ENCODE results near the gene FKBP10.
A peak's percentile ranks its signal among the peaks of the same experiment; 100 is the strongest.
"Not testable (repeated sequence)": the region's sequence is repeated elsewhere in the genome, so short reads cannot be mapped to it uniquely, and the experiment has no call there.

The FKBP10 gene

GRCh38 chr17:41811549-41812380, 1.0 kb upstream of the FKBP10 start, which contains the start of gene P3H4:
Gene P3H4 (minus strand): TSS chr17:41811949. CDS start chr17:41811915, 34 bp downstream.
- peak; percentile 72 for DNase-seq

DNA sequence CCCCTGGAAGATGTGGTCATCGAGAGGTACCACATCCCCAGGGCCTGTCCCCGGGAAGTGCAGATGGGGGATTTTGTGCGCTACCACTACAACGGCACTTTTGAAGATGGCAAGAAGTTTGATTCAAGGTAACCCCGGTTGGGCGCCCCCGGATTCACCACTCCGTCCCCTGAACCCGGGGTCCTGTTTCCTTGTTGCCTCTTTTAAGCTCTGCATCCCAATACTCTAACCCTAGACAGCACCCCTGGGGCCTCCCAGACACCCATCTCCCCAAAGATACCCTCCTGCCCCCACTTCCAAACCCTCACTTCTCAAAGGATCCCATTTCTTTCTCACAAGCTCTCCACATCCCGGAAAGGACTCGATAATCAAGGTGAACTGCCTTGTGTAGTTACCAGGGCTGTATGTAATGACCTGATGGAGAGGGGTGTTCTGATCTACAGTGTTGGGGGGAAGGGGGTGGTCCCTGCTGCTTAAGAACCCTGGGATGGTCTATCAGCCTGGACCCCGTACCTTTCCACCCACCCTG, 412 bp downstream of the FKBP10 start:
- no peak for DNase-seq

DNA sequence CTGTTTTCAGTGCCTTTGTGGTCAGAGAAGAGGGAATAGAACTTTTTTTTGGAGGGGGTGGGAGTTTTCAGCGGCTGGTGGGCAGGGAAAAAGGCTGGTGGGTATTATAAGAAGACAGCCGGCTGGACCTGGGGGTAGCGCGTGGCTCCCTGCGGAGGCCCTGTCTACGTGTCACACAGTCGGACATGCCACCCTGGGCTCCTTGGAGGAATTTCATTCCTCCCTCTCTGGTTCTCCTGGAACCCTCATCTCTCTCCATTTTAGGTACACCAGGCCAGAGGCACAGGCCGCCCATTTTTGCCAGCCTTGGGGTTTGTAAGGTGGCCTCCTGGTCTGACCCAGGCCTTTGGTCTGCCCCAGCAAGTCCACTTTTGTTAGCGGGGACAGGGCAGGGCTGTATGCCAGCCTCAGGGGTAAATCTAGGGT, 908 bp downstream of the FKBP10 start:
- no peak for DNase-seq

- DNase-seq: no peak
These were observed 1.4 kb downstream of the FKBP10 start for GRCh38 chr17:41814195-41814594.

DNA sequence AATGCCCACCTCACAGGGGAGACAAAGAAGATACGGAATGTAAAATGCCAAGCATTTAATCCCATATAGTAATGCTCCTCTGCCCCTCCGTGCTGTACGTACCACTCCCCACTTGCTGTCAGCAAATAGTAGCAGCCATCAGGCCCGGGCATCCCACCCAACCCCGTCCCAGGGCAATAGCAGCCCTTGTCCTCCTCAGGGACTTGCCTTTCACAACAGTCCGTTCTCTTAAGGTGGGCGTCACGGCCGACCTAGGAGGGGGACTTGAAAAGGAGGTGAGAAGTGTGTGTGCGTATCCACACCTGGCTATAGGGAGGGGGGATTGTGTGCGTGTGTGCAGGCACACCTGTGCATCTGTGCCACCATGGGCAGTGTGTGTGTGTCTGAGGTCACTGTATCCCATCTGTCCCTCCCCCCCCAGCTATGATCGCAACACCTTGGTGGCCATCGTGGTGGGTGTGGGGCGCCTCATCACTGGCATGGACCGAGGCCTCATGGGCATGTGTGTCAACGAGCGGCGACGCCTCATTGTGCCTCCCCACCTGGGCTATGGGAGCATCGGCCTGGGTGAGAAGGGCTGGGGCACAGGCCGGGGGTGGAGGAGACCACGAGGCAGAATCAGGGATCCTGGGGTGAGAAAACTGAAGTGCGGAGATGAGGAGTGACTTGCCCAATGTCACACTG, 4.0 kb downstream of the FKBP10 start:
- DNase-seq: no peak

DNA sequence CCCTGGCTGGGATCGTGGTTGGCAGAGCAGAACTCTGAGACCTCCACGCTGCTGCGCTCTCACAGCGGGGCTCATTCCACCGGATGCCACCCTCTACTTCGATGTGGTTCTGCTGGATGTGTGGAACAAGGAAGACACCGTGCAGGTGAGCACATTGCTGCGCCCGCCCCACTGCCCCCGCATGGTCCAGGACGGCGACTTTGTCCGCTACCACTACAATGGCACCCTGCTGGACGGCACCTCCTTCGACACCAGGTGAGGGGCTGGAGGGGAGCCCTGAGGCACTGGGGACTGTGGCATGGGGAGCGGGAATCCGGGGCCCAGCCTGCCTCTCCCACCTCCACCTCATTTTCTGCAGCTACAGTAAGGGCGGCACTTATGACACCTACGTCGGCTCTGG, 5.2 kb downstream of the FKBP10 start:
- no peak for DNase-seq

- DNase-seq: no peak
These were observed 9.0 kb downstream of the FKBP10 start for GRCh38 chr17:41821776-41822175.

GRCh38 chr17:41822216-41823140, 9.7 kb downstream of the FKBP10 start:
- no peak for DNase-seq

DNA sequence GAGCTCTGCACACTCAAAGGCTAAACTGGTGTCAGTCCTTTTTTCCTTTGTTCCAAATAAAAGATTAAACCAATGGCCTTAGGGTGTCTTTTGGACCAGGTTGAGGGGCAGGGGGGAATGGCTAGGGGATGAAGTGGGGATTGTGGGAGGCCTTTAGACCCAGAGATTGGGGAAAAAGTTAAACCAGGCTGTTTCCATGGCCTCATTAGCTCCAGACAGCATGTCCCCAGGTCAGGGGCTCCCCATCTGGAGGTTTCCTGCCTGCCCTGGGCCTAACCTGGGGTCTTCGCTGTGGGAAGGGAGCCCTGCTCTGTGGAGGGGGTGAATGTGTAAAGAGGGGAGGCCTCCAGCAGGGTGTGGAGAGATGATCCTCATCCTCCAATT, 10.3 kb downstream of the FKBP10 start:
- no peak for DNase-seq

DNA sequence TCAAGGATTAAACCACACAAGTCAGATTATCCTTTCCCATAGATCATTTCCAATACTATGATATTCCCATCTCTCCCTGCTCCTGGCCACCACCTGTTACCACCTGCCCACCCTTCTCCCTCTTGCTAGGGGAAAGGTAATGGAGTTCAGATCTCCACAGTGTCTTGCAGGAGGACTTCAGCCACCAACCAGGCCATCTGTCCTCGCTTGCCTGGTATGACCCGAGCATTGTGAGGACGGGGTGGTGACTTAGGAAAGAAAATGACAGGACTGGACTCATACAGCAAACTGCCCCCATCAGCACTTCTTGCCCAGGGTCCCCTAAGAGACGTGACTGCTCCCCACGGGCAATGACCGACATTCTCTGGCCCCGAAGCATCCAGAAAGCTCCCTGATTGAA, 10.8 kb downstream of the FKBP10 start:
- DNase-seq: no peak

DNA sequence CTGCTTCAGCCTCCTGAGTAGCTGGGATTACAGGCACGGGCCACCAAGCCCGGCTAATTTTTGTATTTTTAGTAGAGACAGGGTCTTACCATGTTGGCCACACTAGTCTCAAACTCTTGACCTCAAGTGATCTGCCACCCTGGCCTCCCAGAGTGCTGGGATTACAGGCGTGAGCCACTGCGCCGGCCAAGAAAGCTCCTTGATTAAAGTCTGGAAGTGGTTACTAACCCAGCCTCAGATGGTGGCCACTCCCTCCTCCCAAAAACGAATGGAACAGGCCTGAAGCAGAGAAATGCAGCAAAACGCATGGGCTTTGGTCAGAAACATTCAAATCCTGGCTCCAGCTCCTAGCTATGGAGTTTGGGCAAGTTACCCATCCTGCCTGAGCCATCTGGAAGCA, 11.3 kb downstream of the FKBP10 start:
- no peak for DNase-seq

GRCh38 chr17:41825175-41825845, 12.5 kb downstream of the FKBP10 start:
- DNase-seq: no peak

DNA sequence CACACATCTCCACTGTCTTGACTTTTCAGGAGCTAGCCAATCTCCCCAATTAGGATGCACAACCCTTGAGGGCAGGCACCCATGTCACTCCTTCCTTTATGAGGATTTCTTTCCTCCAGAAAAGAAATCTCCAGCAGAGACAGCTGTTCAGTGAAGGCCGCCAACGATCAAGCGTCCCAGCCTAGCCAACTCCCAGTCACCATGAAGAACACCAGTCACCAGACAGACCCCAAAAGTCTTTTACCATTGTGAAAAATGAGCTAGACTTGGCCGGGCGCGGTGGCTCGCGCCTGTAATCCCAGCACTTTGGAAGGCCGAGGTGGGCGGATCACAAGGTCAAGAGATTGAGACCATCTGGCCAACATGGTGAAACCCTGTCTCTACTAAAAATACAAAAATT, 17.2 kb downstream of the FKBP10 start:
- not testable (repeated sequence) for DNase-seq

DNA sequence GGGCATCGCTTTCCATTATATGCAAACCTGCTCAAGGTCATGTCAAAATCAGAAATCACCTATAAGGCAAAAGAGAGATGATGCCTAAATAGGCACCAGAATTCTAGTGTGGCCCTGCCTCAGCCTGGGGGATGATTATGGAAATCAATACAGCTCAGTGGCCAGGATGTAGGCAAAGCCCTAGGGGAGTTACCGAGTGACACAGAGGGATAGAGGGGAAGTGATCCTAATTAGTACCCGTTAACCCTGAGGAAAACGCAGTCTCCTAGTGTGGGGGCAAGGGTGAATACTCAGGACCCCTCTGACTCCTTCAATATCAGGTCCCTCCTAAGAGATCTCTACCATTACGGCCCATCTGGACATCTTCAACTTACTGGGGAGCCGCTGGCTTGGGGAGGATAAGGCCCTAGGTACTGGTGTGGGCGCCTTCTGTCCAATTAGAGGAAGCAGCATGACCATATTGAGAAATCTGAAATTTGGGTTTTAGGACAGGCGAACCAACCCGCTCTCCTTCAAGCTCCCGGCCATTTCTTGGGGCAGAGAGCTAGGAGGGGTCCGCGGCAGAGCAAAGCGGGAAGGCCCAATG, 22.5 kb downstream of the FKBP10 start:
- DNase-seq: no peak

- DNase-seq: peak; percentile 17
These were observed 23.2 kb downstream of the FKBP10 start, which contains the start of gene NT5C3B for GRCh38 chr17:41835800-41836549. Gene NT5C3B (minus strand): TSS chr17:41836232. CDS start chr17:41836193, 39 bp downstream.

GRCh38 chr17:41836550-41837196, 23.9 kb downstream of the FKBP10 start:
- no peak for DNase-seq

- no peak for DNase-seq
These were observed 25.1 kb downstream of the FKBP10 start, which contains the start of gene KLHL10 for GRCh38 chr17:41837761-41838538. Gene KLHL10 (plus strand): TSS chr17:41837825. CDS start chr17:41837933, 108 bp downstream.

DNA sequence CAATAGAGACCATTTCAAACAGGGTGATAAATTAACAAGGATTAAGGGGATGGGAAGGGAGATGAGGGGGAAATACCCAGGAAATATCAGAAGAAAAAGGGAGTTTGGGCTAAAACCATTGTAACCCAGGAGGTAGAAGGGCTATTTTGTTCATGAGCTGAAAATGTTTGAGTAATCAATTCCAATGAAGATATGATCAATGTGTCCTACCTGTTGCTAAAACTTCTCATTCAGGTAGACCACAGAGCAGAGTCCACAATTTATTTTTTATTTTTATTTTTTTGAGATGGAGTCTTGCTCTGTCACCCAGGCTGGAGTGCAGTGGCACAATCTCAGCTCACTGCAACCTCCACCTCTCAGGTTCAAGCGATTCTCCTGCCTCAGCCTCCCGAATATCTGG, 26.6 kb downstream of the FKBP10 start:
- not testable (repeated sequence) for DNase-seq

- not testable (repeated sequence) for DNase-seq
These were observed 28.0 kb downstream of the FKBP10 start for GRCh38 chr17:41840781-41841180.

Measured in NCI-H1092 treated with DMSO at 0.1 percent for 48 hours (cell line).